ENCODE measurements around the gene KIAA0513.

Gene KIAA0513

GRCh38 chr16:85093705-85094104, 66.1 kb downstream of the KIAA0513 start:
- H3K4me1 ChIP-seq (ENCODE audit: control insufficient read depth, insufficient read depth, low read length), result no peaks in the 10 kb centered on the region
- no peaks in the 10 kb centered on the region for H3K27me3 ChIP-seq (ENCODE audit: control insufficient read depth, insufficient read depth, low read length)
- no peaks in the 10 kb centered on the region for H3K9me3 ChIP-seq (ENCODE audit: control insufficient read depth, insufficient read depth, low read length)
- no peak overlapping the region for H3K4me3 ChIP-seq (ENCODE audit: low read depth, low read length)
- H3K9ac ChIP-seq (ENCODE audit: low read depth, low read length), result no peak overlapping the region
- no peak overlapping the region for H3K27ac ChIP-seq (ENCODE audit: low read depth, low read length)
- no peaks in the 10 kb centered on the region for H3K36me3 ChIP-seq (ENCODE audit: control insufficient read depth, insufficient read depth, low read length)

DNA sequence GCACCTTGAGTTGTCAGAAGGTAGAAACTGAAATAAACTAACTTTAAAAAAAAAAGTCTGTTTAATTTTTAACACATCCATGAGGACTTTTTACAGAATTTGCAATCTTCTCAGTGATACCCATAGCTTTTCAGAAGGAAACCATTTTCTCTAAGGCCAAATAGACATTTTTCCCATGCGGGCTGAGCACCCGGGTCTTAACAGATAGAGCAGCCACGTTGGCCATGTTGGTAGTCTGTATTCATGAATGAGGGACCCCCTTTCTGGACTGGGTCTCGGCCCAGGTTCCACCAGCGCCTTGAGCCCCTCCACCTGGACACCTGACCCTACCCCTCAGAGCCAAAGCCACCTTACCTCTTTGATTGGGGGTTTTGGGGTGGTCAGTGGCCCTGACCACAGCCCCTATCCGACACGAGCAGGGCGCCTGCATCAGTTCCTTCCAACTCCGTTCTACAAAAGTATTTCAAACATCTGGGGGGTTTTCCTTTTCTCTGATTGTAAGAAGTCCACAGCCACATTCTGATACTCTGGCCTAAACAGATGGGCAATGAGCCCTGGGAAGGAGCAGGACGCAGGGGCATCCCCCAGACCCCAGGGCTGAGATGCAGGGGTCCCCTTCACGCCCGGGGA, 66.7 kb downstream of the KIAA0513 start:
- H3K36me3 ChIP-seq (ENCODE audit: control insufficient read depth, insufficient read depth, low read length), result no peaks in the 10 kb centered on the region
- H3K27me3 ChIP-seq (ENCODE audit: control insufficient read depth, insufficient read depth, low read length), result no peaks in the 10 kb centered on the region
- H3K4me1 ChIP-seq (ENCODE audit: control insufficient read depth, insufficient read depth, low read length), result no peaks in the 10 kb centered on the region
- H3K27ac ChIP-seq (ENCODE audit: low read depth, low read length), result no peak overlapping the region
- no peak overlapping the region for H3K4me3 ChIP-seq (ENCODE audit: low read depth, low read length)
- no peak overlapping the region for H3K9ac ChIP-seq (ENCODE audit: low read depth, low read length)
- H3K9me3 ChIP-seq (ENCODE audit: control insufficient read depth, insufficient read depth, low read length), result no peaks in the 10 kb centered on the region

DNA sequence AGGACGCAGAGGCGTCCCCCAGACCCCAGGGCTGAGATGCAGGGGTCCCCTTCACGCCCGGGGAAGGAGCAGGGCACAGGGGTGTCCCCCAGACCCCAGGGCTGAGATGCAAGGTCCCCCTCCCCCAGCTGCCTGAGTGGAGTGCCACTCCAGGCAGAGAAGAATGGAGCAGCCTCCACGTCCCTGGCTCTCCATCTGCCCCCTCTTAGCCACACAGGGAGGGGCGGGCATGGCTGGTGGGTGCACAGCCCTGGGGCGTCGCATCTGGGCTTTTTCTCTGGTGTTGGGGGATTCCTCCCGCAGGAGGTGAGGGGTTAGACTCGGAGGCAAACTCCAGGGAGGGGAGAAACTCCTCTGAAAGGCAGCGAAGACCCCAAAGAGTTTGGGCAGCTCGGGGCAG, 67.2 kb downstream of the KIAA0513 start:
- Histone ChIP-seq H3K9me3 (ENCODE audit: control insufficient read depth, insufficient read depth, low read length) (no peaks in the 10 kb centered on the region), H3K36me3 (ENCODE audit: control insufficient read depth, insufficient read depth, low read length) (no peaks in the 10 kb centered on the region), H3K4me1 (ENCODE audit: control insufficient read depth, insufficient read depth, low read length) (no peaks in the 10 kb centered on the region), H3K27ac (ENCODE audit: low read depth, low read length) (no peak overlapping the region), H3K4me3 (ENCODE audit: low read depth, low read length) (no peak overlapping the region), H3K9ac (ENCODE audit: low read depth, low read length) (no peak overlapping the region), H3K27me3 (ENCODE audit: control insufficient read depth, insufficient read depth, low read length) (no peaks in the 10 kb centered on the region)

DNA sequence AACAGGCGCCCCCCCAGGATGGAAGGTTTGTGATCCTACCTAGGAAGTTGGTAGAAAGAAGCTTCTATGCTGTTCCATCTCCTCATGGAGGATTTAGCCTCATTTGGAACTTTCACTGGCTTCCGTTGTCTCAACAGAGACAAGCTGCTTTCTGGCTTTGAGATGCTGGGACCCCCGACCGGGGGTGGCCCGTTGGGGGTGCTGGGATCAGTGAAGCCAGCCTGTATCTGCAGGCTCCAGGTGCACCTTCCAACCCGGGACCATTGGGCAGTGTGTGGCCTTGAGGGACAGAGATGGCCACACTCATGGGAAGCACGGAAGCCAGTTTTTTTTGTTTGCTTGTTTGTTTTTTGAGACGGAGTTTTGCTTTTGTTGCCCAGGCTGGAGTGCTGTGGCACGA, 69.3 kb downstream of the KIAA0513 start:
- no peaks in the 10 kb centered on the region for H3K4me1 ChIP-seq (ENCODE audit: control insufficient read depth, insufficient read depth, low read length)
- no peaks in the 10 kb centered on the region for H3K9me3 ChIP-seq (ENCODE audit: control insufficient read depth, insufficient read depth, low read length)
- no peaks in the 10 kb centered on the region for H3K36me3 ChIP-seq (ENCODE audit: control insufficient read depth, insufficient read depth, low read length)

GRCh38 chr16:85098565-85098964, 71.0 kb downstream of the KIAA0513 start:
- no peak overlapping the region for H3K4me3 ChIP-seq (ENCODE audit: low read depth, low read length)
- no peak overlapping the region for H3K9ac ChIP-seq (ENCODE audit: low read depth, low read length)
- H3K27ac ChIP-seq (ENCODE audit: low read depth, low read length), result no peak overlapping the region
- H3K27me3 ChIP-seq (ENCODE audit: control insufficient read depth, insufficient read depth, low read length), result no peaks in the 10 kb centered on the region
- H3K9me3 ChIP-seq (ENCODE audit: control insufficient read depth, insufficient read depth, low read length), result no peaks in the 10 kb centered on the region
- no peaks in the 10 kb centered on the region for H3K4me1 ChIP-seq (ENCODE audit: control insufficient read depth, insufficient read depth, low read length)
- no peaks in the 10 kb centered on the region for H3K36me3 ChIP-seq (ENCODE audit: control insufficient read depth, insufficient read depth, low read length)

More for the DNA sequence above, 69.3 kb downstream of the KIAA0513 start:
- Histone ChIP-seq H3K4me3 (ENCODE audit: low read depth, low read length) (no peak overlapping the region), H3K27ac (ENCODE audit: low read depth, low read length) (no peak overlapping the region), H3K9ac (ENCODE audit: low read depth, low read length) (no peak overlapping the region), H3K27me3 (ENCODE audit: control insufficient read depth, insufficient read depth, low read length) (no peaks in the 10 kb centered on the region)

DNA sequence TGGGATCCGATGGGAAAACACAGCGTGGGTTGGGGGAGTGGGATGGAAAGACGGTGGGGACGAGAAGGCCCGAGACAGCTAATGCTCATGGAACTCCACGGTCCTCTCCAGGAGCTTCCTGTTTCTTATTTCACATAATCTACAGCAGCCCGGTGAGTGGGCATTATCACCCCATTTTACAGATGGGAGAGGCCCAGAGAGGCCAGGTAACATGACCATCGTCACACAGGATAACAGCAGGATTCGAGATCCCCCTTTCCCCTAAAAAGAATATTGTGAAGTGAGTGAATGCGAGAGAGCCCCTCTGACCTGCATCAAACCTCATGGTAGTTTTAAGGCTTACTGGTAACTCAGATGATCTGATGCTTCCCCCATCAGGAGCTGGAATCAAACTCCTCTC, 72.7 kb downstream of the KIAA0513 start:
- no peak overlapping the region for H3K4me3 ChIP-seq (ENCODE audit: low read depth, low read length)
- no peak overlapping the region for H3K9ac ChIP-seq (ENCODE audit: low read depth, low read length)
- H3K27me3 ChIP-seq (ENCODE audit: control insufficient read depth, insufficient read depth, low read length), result no peaks in the 10 kb centered on the region

GRCh38 chr16:85101956-85102630, 74.5 kb downstream of the KIAA0513 start:
- Histone ChIP-seq H3K36me3 (ENCODE audit: control insufficient read depth, insufficient read depth, low read length) (no peaks in the 10 kb centered on the region), H3K4me3 (ENCODE audit: low read depth, low read length) (no peak overlapping the region), H3K9me3 (ENCODE audit: control insufficient read depth, insufficient read depth, low read length) (no peaks in the 10 kb centered on the region), H3K9ac (ENCODE audit: low read depth, low read length) (no peak overlapping the region), H3K4me1 (ENCODE audit: control insufficient read depth, insufficient read depth, low read length) (no peaks in the 10 kb centered on the region), H3K27ac (ENCODE audit: low read depth, low read length) (no peak overlapping the region), H3K27me3 (ENCODE audit: control insufficient read depth, insufficient read depth, low read length) (no peaks in the 10 kb centered on the region)

More for the DNA sequence above, 72.7 kb downstream of the KIAA0513 start:
- H3K4me1 ChIP-seq (ENCODE audit: control insufficient read depth, insufficient read depth, low read length), result no peaks in the 10 kb centered on the region
- H3K27ac ChIP-seq (ENCODE audit: low read depth, low read length), result no peak overlapping the region
- no peaks in the 10 kb centered on the region for H3K9me3 ChIP-seq (ENCODE audit: control insufficient read depth, insufficient read depth, low read length)
- no peaks in the 10 kb centered on the region for H3K36me3 ChIP-seq (ENCODE audit: control insufficient read depth, insufficient read depth, low read length)

DNA sequence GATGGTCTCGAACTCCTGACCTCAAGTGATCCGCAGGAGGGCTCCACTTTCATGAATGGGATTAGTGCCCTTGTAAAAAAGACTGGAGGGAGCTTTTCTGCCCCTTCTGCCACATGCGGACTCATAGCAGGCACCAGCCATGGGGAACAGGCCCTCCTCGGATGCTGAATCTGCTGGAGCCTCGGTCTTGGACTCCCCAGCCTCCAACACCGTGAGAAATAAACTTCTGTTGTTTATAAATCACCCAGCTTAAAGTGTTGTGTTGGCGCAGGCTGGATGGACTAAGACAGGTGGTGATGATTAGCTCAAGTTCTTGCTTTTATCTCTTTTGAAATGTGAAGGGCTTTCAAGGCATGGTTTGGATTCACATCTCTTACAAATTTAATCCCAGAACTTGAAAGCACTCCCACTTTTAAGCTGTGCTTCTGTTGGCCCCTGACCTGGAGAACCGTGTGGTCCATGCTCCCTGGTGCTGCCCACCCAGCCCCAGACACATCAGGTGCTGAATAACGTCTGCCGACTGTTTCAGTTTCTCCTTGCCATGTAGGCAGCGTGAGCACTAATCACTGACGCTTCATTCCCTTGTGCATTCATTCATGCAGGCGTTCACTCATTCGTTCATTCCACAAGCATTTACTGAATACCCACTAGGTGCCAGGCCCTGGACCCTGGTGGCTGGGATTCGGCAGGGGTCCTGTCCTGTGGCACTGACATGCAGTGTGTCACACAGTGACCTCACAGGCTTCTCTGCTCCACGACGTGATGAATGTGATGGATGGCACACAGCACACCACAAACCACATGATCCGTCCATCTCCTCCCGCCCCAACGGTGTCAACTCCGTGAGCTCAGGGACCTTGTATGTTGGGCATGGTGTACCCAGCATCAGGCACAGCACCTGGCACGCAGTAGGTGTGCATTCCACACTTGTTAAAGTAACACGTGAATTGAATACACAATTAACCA, 75.8 kb downstream of the KIAA0513 start:
- H3K36me3 ChIP-seq (ENCODE audit: control insufficient read depth, insufficient read depth, low read length), result no peaks in the 10 kb centered on the region
- H3K9ac ChIP-seq (ENCODE audit: low read depth, low read length), result no peak overlapping the region
- no peaks in the 10 kb centered on the region for H3K4me1 ChIP-seq (ENCODE audit: control insufficient read depth, insufficient read depth, low read length)
- no peaks in the 10 kb centered on the region for H3K27me3 ChIP-seq (ENCODE audit: control insufficient read depth, insufficient read depth, low read length)
- H3K4me3 ChIP-seq (ENCODE audit: low read depth, low read length), result no peak overlapping the region
- H3K9me3 ChIP-seq (ENCODE audit: control insufficient read depth, insufficient read depth, low read length), result no peaks in the 10 kb centered on the region
- H3K27ac ChIP-seq (ENCODE audit: low read depth, low read length), result no peak overlapping the region

DNA sequence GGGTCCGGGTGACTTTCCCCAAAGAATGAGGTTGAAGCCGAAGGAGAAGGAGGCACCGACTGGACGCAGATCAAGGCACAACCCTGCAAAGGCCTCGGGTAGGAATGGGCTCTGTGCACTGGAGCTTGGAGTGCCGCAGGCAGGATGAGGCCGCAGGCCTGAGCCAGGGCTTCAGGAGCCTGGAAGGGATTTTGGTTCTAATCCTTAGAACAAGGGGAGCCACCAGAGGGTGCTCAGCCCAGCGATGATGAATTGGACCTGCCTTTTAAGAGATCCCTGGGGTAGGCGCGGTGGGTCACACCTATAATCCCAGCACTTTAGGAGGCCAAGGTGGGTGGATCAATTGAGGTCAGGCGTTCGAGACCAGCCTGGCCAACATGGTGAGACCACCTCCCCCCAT, 76.6 kb downstream of the KIAA0513 start:
- H3K4me3 ChIP-seq (ENCODE audit: low read depth, low read length), result no peak overlapping the region
- no peaks in the 10 kb centered on the region for H3K4me1 ChIP-seq (ENCODE audit: control insufficient read depth, insufficient read depth, low read length)
- H3K9me3 ChIP-seq (ENCODE audit: control insufficient read depth, insufficient read depth, low read length), result no peaks in the 10 kb centered on the region
- H3K27me3 ChIP-seq (ENCODE audit: control insufficient read depth, insufficient read depth, low read length), result no peaks in the 10 kb centered on the region
- H3K27ac ChIP-seq (ENCODE audit: low read depth, low read length), result no peak overlapping the region
- H3K36me3 ChIP-seq (ENCODE audit: control insufficient read depth, insufficient read depth, low read length), result no peaks in the 10 kb centered on the region
- no peak overlapping the region for H3K9ac ChIP-seq (ENCODE audit: low read depth, low read length)

DNA sequence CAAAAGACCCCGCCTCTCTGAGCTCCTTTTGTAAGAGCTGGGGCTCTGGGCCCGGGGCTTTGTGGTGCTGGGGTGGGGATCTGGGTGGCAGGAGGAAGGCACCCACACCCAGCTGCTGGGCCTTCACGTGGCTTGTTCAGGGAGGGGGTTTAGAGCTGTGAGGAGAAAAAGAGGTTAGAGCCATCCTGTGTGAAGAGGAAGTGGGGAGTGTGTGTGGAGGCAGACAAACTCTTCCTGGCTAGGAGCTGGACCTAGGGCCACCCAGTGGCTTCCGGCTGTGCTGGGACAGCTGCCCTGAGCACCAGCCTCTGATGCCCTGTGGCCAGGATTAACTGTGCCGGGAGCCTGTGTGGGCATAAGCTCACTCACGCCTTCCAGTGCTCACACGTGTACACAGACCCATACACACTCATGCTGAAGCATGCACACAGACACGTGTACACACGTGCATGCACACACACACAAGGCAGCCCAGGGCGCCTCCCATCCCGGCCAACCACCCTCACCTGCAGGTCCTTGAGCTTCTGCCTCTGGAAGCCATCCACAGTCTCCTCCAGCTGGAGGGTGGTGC, 77.3 kb downstream of the KIAA0513 start:
- H3K9me3 ChIP-seq (ENCODE audit: control insufficient read depth, insufficient read depth, low read length), result no peaks in the 10 kb centered on the region
- no peak overlapping the region for H3K9ac ChIP-seq (ENCODE audit: low read depth, low read length)
- H3K27ac ChIP-seq (ENCODE audit: low read depth, low read length), result no peak overlapping the region
- H3K4me3 ChIP-seq (ENCODE audit: low read depth, low read length), result no peak overlapping the region
- no peaks in the 10 kb centered on the region for H3K36me3 ChIP-seq (ENCODE audit: control insufficient read depth, insufficient read depth, low read length)
- H3K4me1 ChIP-seq (ENCODE audit: control insufficient read depth, insufficient read depth, low read length), result no peaks in the 10 kb centered on the region
- H3K27me3 ChIP-seq (ENCODE audit: control insufficient read depth, insufficient read depth, low read length), result no peaks in the 10 kb centered on the region
